Suprapubic skin (tissue), 3 donors: Measurements from ENCODE around the gene COL25A1.

Experiments used
- CTCF ChIP-seq, 2 donors: fragments of 200-600 bp in 1 of 2; fragments of 450-650 bp in 1 of 2; sonication (generic) in 1 of 2; IDR thresholded peaks; one replicate each; pipeline ENCODE4 v1.5.1; 2016 to 2019; ENCODE audit warnings: antibody characterized with exemption in 2 of 2, mild to moderate bottlenecking in 1 of 2, moderate library complexity in 1 of 2
- POLR2AphosphoS5 ChIP-seq, 3 donors: sonication (generic); formaldehyde crosslinking; IDR thresholded peaks; one replicate each; pipeline ENCODE4 v1.6.1; 2017; ENCODE audit warnings: antibody characterized with exemption in 3 of 3

GRCh38 chr4:109321232-109321631 lies 18.8 kb upstream of the COL25A1 start:
- no peak for TF ChIP-seq POLR2AphosphoS5 (IDR thresholded peaks at IDR 0.05)
- no peak for TF ChIP-seq CTCF (IDR thresholded peaks at IDR 0.05)
